Caco-2 (cell line): ENCODE data around the gene PRDM10. TPM values are rescaled to one million over a fixed set of nuclear protein-coding genes. Genes with fewer than 3 reads are reported as not detected.

Experiments
- BruUV-seq: library from RNA; stranded (reverse); fragments of 400-500 nt; replicated peaks from 2 replicates; lab custom pipeline; 2021; lab: Mats Ljungman, UMichigan
- CTCF ChIA-PET: fragments of 300-600 bp; sonication (Branson Sonifier 250); formaldehyde crosslinking; loops from one replicate; lab custom pipeline; 2022; ENCODE audit warnings: antibody characterized with exemption; lab: Charles Lee
- POLR2A ChIA-PET: fragments of 300-600 bp; sonication (Branson Sonifier 250); formaldehyde crosslinking; loops from one replicate; lab custom pipeline; 2022; ENCODE audit warnings: antibody characterized with exemption; lab: Charles Lee
- DNase-seq, 2 experiments: peaks; one replicate each; pipeline versions ENCODE4 v3.0.0 to v3.0.0-alpha.2; 2020 to 2022
- H3K27me3 ChIP-seq: replicated peaks from 2 replicates; pipeline ENCODE4 v1.6.0; 2011; ENCODE audit warnings: low read length; ENCODE audit not compliant: control insufficient read depth, insufficient read depth
- H3K36me3 ChIP-seq: 2 replicates; pipeline ENCODE4 v1.5.1; 2011; ENCODE audit warnings: low read length; ENCODE audit not compliant: control insufficient read depth, insufficient read depth
- H3K4me1 ChIP-seq: fragments of 250-450 bp; sonication (Bioruptor Pico); 2 replicates; pipeline ENCODE4 v1.5.1; 2020; ENCODE audit warnings: mild to moderate bottlenecking
- H3K4me3 ChIP-seq: 2 replicates; pipeline ENCODE4 v1.5.1; 2011; ENCODE audit warnings: low read depth, mild to moderate bottlenecking, control low read depth, low read length
- H3K9me3 ChIP-seq: fragments of 250-450 bp; sonication (Bioruptor Pico); 2 replicates; pipeline ENCODE4 v1.5.1; 2020; ENCODE audit warnings: mild to moderate bottlenecking, moderate library complexity
- H3K27ac Mint-ChIP-seq: one replicate; pipeline ENCODE4 v1.8.0; 2022; ENCODE audit warnings: mixed read lengths; ENCODE audit not compliant: unreplicated experiment
- H3K27me3 Mint-ChIP-seq: one replicate; pipeline ENCODE4 v1.8.0; 2022; ENCODE audit warnings: mixed read lengths; ENCODE audit not compliant: insufficient read depth, unreplicated experiment
- H3K36me3 Mint-ChIP-seq: one replicate; pipeline ENCODE4 v1.8.0; 2022; ENCODE audit warnings: mild to moderate bottlenecking, mixed read lengths; ENCODE audit not compliant: insufficient read depth, unreplicated experiment
- H3K4me1 Mint-ChIP-seq: one replicate; pipeline ENCODE4 v1.8.0; 2022; ENCODE audit warnings: low read depth, mixed read lengths; ENCODE audit not compliant: unreplicated experiment
- H3K4me3 Mint-ChIP-seq: one replicate; pipeline ENCODE4 v1.8.0; 2022; ENCODE audit warnings: mild to moderate bottlenecking, moderate library complexity, mixed read lengths; ENCODE audit not compliant: unreplicated experiment
- H3K9me3 Mint-ChIP-seq: one replicate; pipeline ENCODE4 v1.8.0; 2022; ENCODE audit warnings: mixed read lengths; ENCODE audit not compliant: unreplicated experiment
- CTCF ChIP-seq, 2 experiments: fragments of 200-600 bp in 1 of 2; IDR thresholded peaks; 1 replicate in 1 of 2; 2 replicates in 1 of 2; pipeline versions ENCODE4 v1.5.1 to v1.8.0; 2011 to 2022; ENCODE audit warnings: antibody characterized with exemption in 1 of 2, control low read depth in 1 of 2, inconsistent platforms in 1 of 2, low read depth in 1 of 2, low read length in 1 of 2, mild to moderate bottlenecking in 1 of 2, moderate library complexity in 1 of 2; ENCODE audit not compliant: insufficient read depth in 1 of 2, severe bottlenecking in 1 of 2, unreplicated experiment in 1 of 2
- intact Hi-C: fragments of 100-400 bp; cut with micrococcal nuclease; formaldehyde crosslinking; loops from one replicate; pipeline ENCODE4 v1.10.0; 2022; ENCODE audit not compliant: unreplicated experiment
- total RNA-seq: library from RNA; stranded (reverse); gene quantifications from 2 replicates; pipeline ENCODE4 v1.2.3, GENCODE V29; 2022

Gene PRDM10
- total RNA-seq, 1 experiment from 2014 or later: 11.8 TPM

GRCh38 chr11:129974237-129974636 lies 28.4 kb downstream of the PRDM10 start:
- no peak overlapping the region for H3K4me3 Mint-ChIP-seq
- H3K27me3 Mint-ChIP-seq: no peaks in the 10 kb centered on the region
- H3K4me3 ChIP-seq: no peak overlapping the region
- H3K9me3 ChIP-seq: no peaks in the 10 kb centered on the region
- BruUV-seq: no TSS peak
- no peak for DNase-seq
- peak overlapping the region; percentile 29 for H3K27ac Mint-ChIP-seq
- POLR2A ChIA-PET: interaction anchor here (0.9 to 2.2 kb wide), 4 partner anchors 28 to 158 kb away, joined by 3 to 44 read pairs (median 6); partner anchors contain the start of gene PRDM10
- no peaks in the 10 kb centered on the region for H3K27me3 ChIP-seq
- H3K4me1 Mint-ChIP-seq: peaks cover 35% of the 10 kb centered on the region
- CTCF ChIA-PET: interaction anchor here (0.6 to 2.6 kb wide), 10 partner anchors 18 to 172 kb away, joined by 3 to 23 read pairs (median 6); partner anchors contain the start of gene PRDM10
- intact Hi-C loops: loop anchor here (2.0 kb wide), 1 partner anchor 19 kb away; no protein-coding TSS in a partner anchor
- H3K9me3 Mint-ChIP-seq: no peaks in the 10 kb centered on the region
- no peaks in the 10 kb centered on the region for H3K36me3 Mint-ChIP-seq
- H3K4me1 ChIP-seq: peaks cover 23% of the 10 kb centered on the region
- H3K36me3 ChIP-seq: no peaks in the 10 kb centered on the region
- no peak for TF ChIP-seq CTCF (IDR thresholded peaks at IDR 0.05; ENCODE audit: insufficient read depth in 1 of 2, low read depth in 1 of 2, low read length in 1 of 2, severe bottlenecking in 1 of 2, unreplicated experiment in 1 of 2)

GRCh38 chr11:129973809-129974208 lies 28.8 kb downstream of the PRDM10 start:
- H3K9me3 Mint-ChIP-seq: no peaks in the 10 kb centered on the region
- no TSS peak for BruUV-seq
- no peaks in the 10 kb centered on the region for H3K27me3 Mint-ChIP-seq
- DNase-seq: peak; percentile 91 to 92
- H3K4me1 ChIP-seq: peaks cover 23% of the 10 kb centered on the region
- H3K4me3 Mint-ChIP-seq: no peak overlapping the region
- no peaks in the 10 kb centered on the region for H3K27me3 ChIP-seq
- peaks cover 34% of the 10 kb centered on the region for H3K4me1 Mint-ChIP-seq
- intact Hi-C loops: loop anchor here (1.0 to 2.0 kb wide), 3 partner anchors 19 to 31 kb away; partner anchors contain the start of gene PRDM10
- H3K9me3 ChIP-seq: no peaks in the 10 kb centered on the region
- H3K4me3 ChIP-seq: no peak overlapping the region
- POLR2A ChIA-PET: interaction anchor here (0.7 to 2.2 kb wide), 6 partner anchors 19 to 158 kb away, joined by 3 to 44 read pairs (median 4); partner anchors contain the start of gene PRDM10
- H3K36me3 Mint-ChIP-seq: no peaks in the 10 kb centered on the region
- H3K27ac Mint-ChIP-seq: peak overlapping the region; percentile 29
- no peak for TF ChIP-seq CTCF (IDR thresholded peaks at IDR 0.05; ENCODE audit: insufficient read depth in 1 of 2, low read depth in 1 of 2, low read length in 1 of 2, severe bottlenecking in 1 of 2, unreplicated experiment in 1 of 2)
- CTCF ChIA-PET: interaction anchor here (0.5 to 2.6 kb wide), 13 partner anchors 18 to 172 kb away, joined by 3 to 23 read pairs (median 5); partner anchors contain the start of gene PRDM10
- H3K36me3 ChIP-seq: no peaks in the 10 kb centered on the region

DNA sequence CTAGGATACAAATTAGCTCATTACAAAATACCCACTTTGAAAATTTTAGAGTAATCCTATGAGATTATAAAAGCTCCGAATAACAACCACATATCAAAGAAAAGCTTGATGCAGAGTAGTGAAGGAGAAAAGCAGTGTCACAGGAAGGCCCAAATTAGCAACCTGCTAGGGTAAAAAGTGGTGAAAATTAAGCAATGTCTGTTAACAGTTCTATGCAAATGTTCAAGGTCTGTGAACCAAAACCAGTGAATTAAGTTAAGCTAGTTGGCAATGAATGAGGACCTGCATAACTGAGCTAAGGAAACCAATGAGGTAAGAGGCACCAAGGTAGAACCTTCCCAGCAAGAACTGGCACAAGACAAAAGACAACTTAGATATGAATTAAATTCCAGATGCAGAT lies 29.6 kb downstream of the PRDM10 start:
- no TSS peak for BruUV-seq
- Histone ChIP-seq H3K4me3 (no peak overlapping the region), H3K27me3 (no peaks in the 10 kb centered on the region), H3K36me3 (no peaks in the 10 kb centered on the region), H3K4me1 (peaks cover 23% of the 10 kb centered on the region), H3K9me3 (no peaks in the 10 kb centered on the region)
- Mint-ChIP-seq H3K4me1 (peaks cover 34% of the 10 kb centered on the region), H3K4me3 (no peak overlapping the region), H3K36me3 (no peaks in the 10 kb centered on the region), H3K27ac (no peak overlapping the region), H3K9me3 (no peaks in the 10 kb centered on the region), H3K27me3 (no peaks in the 10 kb centered on the region)
- DNase-seq: no peak
- ChIA-PET POLR2A (interaction anchor here (0.7 to 2.2 kb wide), 6 partner anchors 19 to 159 kb away, joined by 3 to 44 read pairs (median 4); partner anchors contain the start of gene PRDM10), CTCF (interaction anchor here (0.5 to 2.6 kb wide), 10 partner anchors 19 to 173 kb away, joined by 3 to 23 read pairs (median 6); no protein-coding TSS in a partner anchor)
- TF ChIP-seq CTCF (IDR thresholded peaks at IDR 0.05; ENCODE audit: insufficient read depth in 1 of 2, low read depth in 1 of 2, low read length in 1 of 2, severe bottlenecking in 1 of 2, unreplicated experiment in 1 of 2): no peak
- intact Hi-C loops: loop anchor here (1.0 to 2.0 kb wide), 2 partner anchors 29 to 30 kb away; partner anchors contain the start of gene PRDM10
